Transverse colon (tissue), 4 donors: ENCODE measurements around the gene ARHGAP6. TPM values are rescaled to one million over a fixed set of nuclear protein-coding genes. Genes with fewer than 3 reads are reported as not detected.

Experiments used
- DNase-seq: peaks from one replicate; pipeline ENCODE4 v3.0.0-alpha.2; 2019
- H3K27ac ChIP-seq, 4 donors: fragments of 200-600 bp; sonication (generic); 2 replicates each; pipeline ENCODE4 v1.5.1; 2016 to 2018; ENCODE audit warnings: inconsistent platforms in 4 of 4
- H3K27me3 ChIP-seq: fragments of 200-600 bp; sonication (generic); 2 replicates; pipeline ENCODE4 v1.5.1; 2017; ENCODE audit warnings: inconsistent platforms
- H3K36me3 ChIP-seq, 4 donors: fragments of 200-600 bp; sonication (generic); 2 replicates each; pipeline ENCODE4 v1.5.1; 2017 to 2019; ENCODE audit warnings: inconsistent platforms in 4 of 4
- H3K4me1 ChIP-seq, 4 donors: fragments of 200-600 bp; sonication (generic); 2 replicates each; pipeline ENCODE4 v1.5.1; 2017 to 2020; ENCODE audit warnings: inconsistent platforms in 4 of 4
- H3K4me3 ChIP-seq, 4 donors: fragments of 200-600 bp; sonication (generic); 1 replicate in 1 of 4; 2 replicates in 3 of 4; pipeline versions ENCODE4 v1.5.1 to v1.6.1; 2017 to 2019; ENCODE audit warnings: inconsistent platforms in 4 of 4
- H3K9me3 ChIP-seq, 2 donors: fragments of 200-600 bp; sonication (generic); 2 replicates each; pipeline ENCODE4 v1.5.1; 2017 to 2019; ENCODE audit warnings: inconsistent platforms in 2 of 2
- CTCF ChIP-seq, 5 experiments: fragments of 200-600 bp in 3 of 5; fragments of 450-650 bp in 2 of 5; sonication (generic) in 3 of 5; IDR thresholded peaks; 1 replicate in 2 of 5; 2 replicates in 3 of 5; pipeline ENCODE4 v1.5.1; 2016 to 2017; ENCODE audit warnings: antibody characterized with exemption in 5 of 5, inconsistent platforms in 3 of 5, mild to moderate bottlenecking in 2 of 5, moderate library complexity in 1 of 5
- EP300 ChIP-seq: sonication (generic); formaldehyde crosslinking; IDR thresholded peaks from one replicate; pipeline ENCODE4 v1.6.1; 2017; ENCODE audit warnings: antibody characterized with exemption, low read depth
- POLR2A ChIP-seq: fragments of 450-650 bp; IDR thresholded peaks from one replicate; pipeline ENCODE4 v1.6.1; 2016; ENCODE audit warnings: antibody characterized with exemption, mild to moderate bottlenecking, moderate library complexity
- POLR2AphosphoS5 ChIP-seq, 3 donors: sonication (generic); formaldehyde crosslinking; IDR thresholded peaks; one replicate each; pipeline ENCODE4 v1.6.1; 2016; ENCODE audit warnings: antibody characterized with exemption in 3 of 3
- WGBS, 2 donors: methylation state at CpG; one replicate each; pipeline ENCODE4 v1.1.5; 2018; ENCODE audit warnings: low coverage in 1 of 2; 5-methylcytosine and 5-hydroxymethylcytosine counted together
- in situ Hi-C, 4 donors: fragments of 200-750 bp; cut with MboI; loops; one replicate each; pipeline versions ENCODE4 v1.15.0 to v1.15.1; 2017; ENCODE audit warnings: low sequenced_read_pairs in 3 of 4, low pct_ligation_motif_present in 1 of 4, low pct_unique_long_range_greater_than_20kb in 1 of 4
- intact Hi-C: fragments of 100-400 bp; cut with DNase I; formaldehyde crosslinking; loops from one replicate; pipeline ENCODE4 v1.15.1; 2023; ENCODE audit warnings: low total_unique reads
- total RNA-seq, 4 donors: library from RNA; depleted of rRNA; stranded (reverse); fragments of >200 nt; gene quantifications; one replicate each; pipeline ENCODE4 v1.1.0, GENCODE V29; 2016

The ARHGAP6 gene
- total RNA-seq, 4 donors from 2014 or later: 5.0 to 12.4 (median 9.0) TPM

DNA sequence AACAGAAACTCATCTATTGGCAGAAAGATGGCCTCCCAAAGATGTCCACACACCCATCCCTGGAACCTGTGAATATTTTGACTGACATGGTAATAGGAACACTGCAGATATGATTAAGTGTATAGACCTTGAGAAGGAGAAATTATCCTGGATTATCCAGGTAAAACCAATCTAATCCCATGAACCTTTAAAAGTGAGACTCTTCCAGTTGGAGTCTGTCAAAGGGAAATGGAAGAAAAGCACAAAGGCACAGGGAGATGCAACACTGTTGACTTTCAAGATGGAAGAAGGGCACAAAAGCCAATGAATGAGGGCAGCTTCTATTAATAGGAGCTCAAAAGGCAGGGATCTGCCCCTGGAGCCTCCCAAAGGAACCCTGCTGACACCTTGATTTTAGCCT, 289.6 kb downstream of the ARHGAP6 start:
- intact Hi-C loops (no loop called here), in situ Hi-C loops (loop anchor here in 1 of 4 donors (25.0 kb wide), 1 partner anchor 214 kb away; no protein-coding TSS in a partner anchor)
- Histone ChIP-seq H3K4me1 (no peaks in the 10 kb centered on the region), H3K36me3 (no peaks in the 10 kb centered on the region), H3K27me3 (no peaks in the 10 kb centered on the region), H3K9me3 (no peaks in the 10 kb centered on the region), H3K4me3 (no peak overlapping the region), H3K27ac (no peak overlapping the region)
- TF ChIP-seq CTCF (IDR thresholded peaks at IDR 0.05) (no peak), POLR2A (no peak), POLR2AphosphoS5 (IDR thresholded peaks at IDR 0.05) (no peak), EP300 (no peak)
- no peak for DNase-seq

DNA sequence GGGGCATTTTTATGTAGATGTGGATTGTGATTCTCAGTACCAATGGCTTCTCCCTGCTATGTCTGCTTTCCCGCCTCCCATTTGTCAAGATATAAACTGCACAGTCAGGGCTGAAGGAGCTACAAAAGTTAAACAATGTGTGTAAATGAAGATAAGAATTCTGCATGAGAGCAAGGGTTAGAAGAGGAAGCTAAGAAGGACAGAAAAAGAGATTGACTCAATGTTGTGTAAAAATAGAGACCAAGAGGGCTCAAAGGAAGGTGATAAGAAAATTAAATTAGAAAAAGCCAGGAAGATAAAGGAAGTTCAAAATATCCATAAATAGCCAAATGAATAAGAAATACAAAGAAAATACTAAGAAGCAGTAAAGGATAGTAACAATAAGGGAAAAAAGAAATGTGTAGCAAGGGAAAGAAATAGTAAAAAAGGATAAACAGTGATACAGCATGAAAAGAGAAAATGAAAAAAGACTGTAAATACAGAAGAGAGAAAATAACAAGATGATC, 290.1 kb downstream of the ARHGAP6 start:
- Histone ChIP-seq H3K36me3 (no peaks in the 10 kb centered on the region), H3K4me3 (no peak overlapping the region), H3K27me3 (no peaks in the 10 kb centered on the region), H3K27ac (no peak overlapping the region), H3K4me1 (no peaks in the 10 kb centered on the region), H3K9me3 (no peaks in the 10 kb centered on the region)
- TF ChIP-seq CTCF (IDR thresholded peaks at IDR 0.05) (no peak), POLR2A (no peak), EP300 (no peak), POLR2AphosphoS5 (IDR thresholded peaks at IDR 0.05) (no peak)
- intact Hi-C loops (no loop called here), in situ Hi-C loops (loop anchor here in 1 of 4 donors (25.0 kb wide), 1 partner anchor 213 kb away; no protein-coding TSS in a partner anchor)
- WGBS, 2 donors: 66% methylated on average over 1 of the region's 1 CpG; no CpG with 5 or more reads in 1 of the 2 donors
- no peak for DNase-seq

- DNase-seq: no peak
- Histone ChIP-seq H3K27ac (no peak overlapping the region), H3K27me3 (no peaks in the 10 kb centered on the region), H3K4me1 (no peaks in the 10 kb centered on the region), H3K36me3 (no peaks in the 10 kb centered on the region), H3K9me3 (no peaks in the 10 kb centered on the region), H3K4me3 (no peak overlapping the region)
- in situ Hi-C loops: no loop called here
- WGBS, 2 donors: 47 to 60% methylated on average over 1 to 2 of the region's 2 CpGs
- no peak for TF ChIP-seq CTCF (IDR thresholded peaks at IDR 0.05)
- no peak for TF ChIP-seq POLR2A
- TF ChIP-seq EP300: no peak
- no peak for TF ChIP-seq POLR2AphosphoS5 (IDR thresholded peaks at IDR 0.05)
- intact Hi-C loops: no loop called here
Observed at GRCh38 chrX:11374570-11374969, 291.1 kb downstream of the ARHGAP6 start.

DNA sequence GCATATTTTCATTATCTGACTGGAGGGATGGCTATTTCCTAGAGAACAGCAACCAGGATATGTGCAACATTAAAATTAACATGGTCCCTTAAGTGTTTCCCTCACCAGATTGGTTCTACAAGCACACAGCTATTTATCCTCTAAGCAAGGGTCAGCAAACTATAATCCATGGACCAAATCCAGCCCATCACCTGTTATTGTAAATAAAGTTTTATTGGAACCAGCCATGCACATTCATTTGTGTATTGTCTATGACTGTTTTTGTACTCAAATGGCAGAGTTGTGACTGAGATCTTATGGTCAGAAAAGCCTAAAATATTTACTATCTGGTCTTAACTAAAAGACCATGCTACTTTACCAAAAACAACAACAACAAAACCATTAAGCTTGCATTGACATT, 294.6 kb downstream of the ARHGAP6 start:
- no peaks in the 10 kb centered on the region for H3K27me3 ChIP-seq
- intact Hi-C loops (no loop called here), in situ Hi-C loops (no loop called here)
- H3K9me3 ChIP-seq: no peaks in the 10 kb centered on the region
- H3K36me3 ChIP-seq: no peaks in the 10 kb centered on the region
- H3K4me3 ChIP-seq: no peak overlapping the region
- no peak overlapping the region for H3K27ac ChIP-seq
- no peak for DNase-seq
- no peaks in the 10 kb centered on the region for H3K4me1 ChIP-seq
- TF ChIP-seq CTCF (IDR thresholded peaks at IDR 0.05) (no peak), POLR2AphosphoS5 (IDR thresholded peaks at IDR 0.05) (no peak), EP300 (no peak), POLR2A (no peak)
